ENCODE measurements around the gene MRPL16. TPM values are rescaled to one million over a fixed set of nuclear protein-coding genes. Genes with fewer than 3 reads are reported as not detected.

MRPL16 gene
- total RNA-seq, 4 donors from 2014 or later: 25.9 to 80.9 (median 46.0) TPM

DNA sequence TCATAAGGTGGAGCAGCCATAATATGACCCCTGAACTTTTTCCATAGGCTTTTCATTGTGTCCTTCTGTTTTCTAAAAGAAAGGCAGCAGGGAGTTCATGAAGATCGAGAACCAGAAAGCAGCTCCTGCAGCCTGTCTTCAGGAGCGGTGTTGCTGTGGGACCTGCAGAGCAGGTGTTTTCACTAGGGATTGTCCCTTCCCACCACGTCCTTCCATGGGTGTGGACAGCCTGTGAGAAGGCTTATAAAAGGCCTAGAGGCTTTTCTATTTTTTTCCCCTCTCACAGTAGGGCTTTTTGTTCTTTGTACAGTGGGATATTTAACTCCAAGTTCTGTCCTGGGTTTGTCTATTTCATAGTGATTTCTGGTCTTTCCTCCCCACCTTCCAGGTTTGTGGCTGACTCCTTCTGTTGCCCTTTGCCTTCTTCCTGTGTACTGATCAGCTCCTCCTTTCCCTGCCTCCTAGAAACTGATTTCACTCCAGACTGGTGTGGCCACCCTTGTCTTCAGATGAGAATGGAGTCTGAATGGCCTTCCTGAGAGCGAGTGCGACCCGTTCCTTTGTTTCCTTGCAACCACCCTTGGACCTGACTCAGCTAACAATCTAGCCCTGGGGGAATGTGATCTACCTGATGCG, 10.1 kb downstream of the MRPL16 start:
- peaks cover 0 to 13% (median 0%) of the 10 kb centered on the region in 4 donors for H3K4me1 ChIP-seq
- TF ChIP-seq, protein P1, sequence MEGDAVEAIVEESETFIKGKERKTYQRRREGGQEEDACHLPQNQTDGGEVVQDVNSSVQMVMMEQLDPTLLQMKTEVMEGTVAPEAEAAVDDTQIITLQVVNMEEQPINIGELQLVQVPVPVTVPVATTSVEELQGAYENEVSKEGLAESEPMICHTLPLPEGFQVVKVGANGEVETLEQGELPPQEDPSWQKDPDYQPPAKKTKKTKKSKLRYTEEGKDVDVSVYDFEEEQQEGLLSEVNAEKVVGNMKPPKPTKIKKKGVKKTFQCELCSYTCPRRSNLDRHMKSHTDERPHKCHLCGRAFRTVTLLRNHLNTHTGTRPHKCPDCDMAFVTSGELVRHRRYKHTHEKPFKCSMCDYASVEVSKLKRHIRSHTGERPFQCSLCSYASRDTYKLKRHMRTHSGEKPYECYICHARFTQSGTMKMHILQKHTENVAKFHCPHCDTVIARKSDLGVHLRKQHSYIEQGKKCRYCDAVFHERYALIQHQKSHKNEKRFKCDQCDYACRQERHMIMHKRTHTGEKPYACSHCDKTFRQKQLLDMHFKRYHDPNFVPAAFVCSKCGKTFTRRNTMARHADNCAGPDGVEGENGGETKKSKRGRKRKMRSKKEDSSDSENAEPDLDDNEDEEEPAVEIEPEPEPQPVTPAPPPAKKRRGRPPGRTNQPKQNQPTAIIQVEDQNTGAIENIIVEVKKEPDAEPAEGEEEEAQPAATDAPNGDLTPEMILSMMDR (IDR thresholded peaks at IDR 0.05): no peak
- TF ChIP-seq POLR2A (IDR thresholded peaks at IDR 0.05): no peak
- DNase-seq: no peak
- H3K36me3 ChIP-seq: peaks cover 0 to 51% (median 0%) of the 10 kb centered on the region in 3 donors
- peak overlapping the region in 2 of 4 donors; percentile 1 to 27 for H3K27ac ChIP-seq
- H3K27me3 ChIP-seq: no peaks in the 10 kb centered on the region
- no peak overlapping the region for H3K4me3 ChIP-seq
- H3K9me3 ChIP-seq: no peaks in the 10 kb centered on the region

DNA sequence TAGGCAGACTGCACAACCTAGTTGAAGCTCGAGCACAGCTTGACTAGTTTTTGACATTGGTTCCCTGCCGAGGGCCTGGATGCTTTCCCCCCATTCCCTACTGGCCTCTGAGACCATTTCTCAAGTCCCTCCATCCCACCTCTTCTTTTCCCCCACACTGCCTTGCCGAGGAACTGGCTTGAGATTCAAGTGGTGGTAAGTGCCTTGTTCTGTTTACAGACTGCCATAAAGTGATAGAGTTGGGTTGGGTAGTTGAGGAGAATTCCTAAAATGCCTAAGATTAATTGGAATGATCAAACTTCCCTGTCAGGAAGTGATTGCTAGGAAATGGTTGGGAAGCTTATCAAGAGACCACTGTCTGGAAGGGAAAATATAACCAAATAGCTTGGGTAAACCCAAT, 16.2 kb downstream of the MRPL16 start:
- no peaks in the 10 kb centered on the region for H3K4me1 ChIP-seq
- no peak overlapping the region for H3K27ac ChIP-seq
- TF ChIP-seq, protein P1 (IDR thresholded peaks at IDR 0.05): no peak
- TF ChIP-seq POLR2A (IDR thresholded peaks at IDR 0.05): no peak
- no peak for DNase-seq
- no peak overlapping the region for H3K4me3 ChIP-seq
- no peaks in the 10 kb centered on the region for H3K9me3 ChIP-seq
- H3K36me3 ChIP-seq: peaks cover 0 to 90% (median 0%) of the 10 kb centered on the region in 3 donors
- no peaks in the 10 kb centered on the region for H3K27me3 ChIP-seq

DNA sequence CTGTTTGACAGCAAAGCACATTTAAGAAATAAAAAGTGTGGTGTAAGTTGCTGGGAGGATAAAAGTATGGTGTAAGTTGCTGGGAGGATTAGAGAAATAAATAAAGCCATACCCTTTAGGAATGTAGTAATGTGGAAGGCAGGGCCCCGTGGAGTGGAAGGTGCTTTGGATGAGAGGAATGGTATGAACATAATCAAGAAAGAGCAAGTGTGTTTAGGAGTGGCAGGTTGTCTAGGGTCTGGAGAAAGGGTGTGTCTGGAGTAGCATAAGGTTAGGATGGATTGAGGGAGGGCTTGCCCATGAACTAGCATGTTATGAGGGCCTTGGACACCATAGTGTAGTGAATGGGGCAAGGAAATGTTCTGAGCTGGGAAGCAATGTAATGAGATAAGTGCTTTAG, 18.1 kb downstream of the MRPL16 start:
- Histone ChIP-seq H3K27me3 (no peaks in the 10 kb centered on the region), H3K9me3 (no peaks in the 10 kb centered on the region), H3K36me3 (peaks cover 0 to 91% (median 0%) of the 10 kb centered on the region in 3 donors), H3K27ac (no peak overlapping the region), H3K4me3 (no peak overlapping the region), H3K4me1 (no peaks in the 10 kb centered on the region)
- TF ChIP-seq POLR2A (IDR thresholded peaks at IDR 0.05): no peak
- TF ChIP-seq, protein P1 (IDR thresholded peaks at IDR 0.05): no peak
- no peak for DNase-seq

DNA sequence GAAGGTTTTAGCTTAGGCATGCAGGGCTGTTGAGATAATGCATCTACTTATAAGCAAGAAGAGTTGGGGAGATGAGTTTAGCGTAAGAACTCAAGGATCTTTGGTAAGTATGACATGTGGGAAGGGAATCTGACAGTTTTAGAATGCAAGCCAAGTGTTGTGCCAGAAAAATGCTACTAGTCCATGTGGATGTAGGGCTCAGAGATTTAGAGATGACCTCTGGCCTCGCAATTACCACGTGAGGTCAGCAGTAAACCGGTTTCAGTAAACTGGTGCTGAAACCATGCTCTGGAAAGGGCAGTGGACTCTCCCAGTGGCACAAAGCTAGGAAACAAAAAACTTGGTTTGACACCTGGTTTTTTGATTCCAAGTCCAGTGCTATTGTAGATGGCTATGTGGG, 18.9 kb downstream of the MRPL16 start:
- Histone ChIP-seq H3K27me3 (no peaks in the 10 kb centered on the region), H3K27ac (no peak overlapping the region), H3K36me3 (peaks cover 0 to 85% (median 0%) of the 10 kb centered on the region in 3 donors), H3K4me1 (peaks cover 0 to 2% (median 0%) of the 10 kb centered on the region in 4 donors), H3K9me3 (no peaks in the 10 kb centered on the region), H3K4me3 (no peak overlapping the region)
- no peak for DNase-seq
- TF ChIP-seq, protein P1 (IDR thresholded peaks at IDR 0.05): no peak
- no peak for TF ChIP-seq POLR2A (IDR thresholded peaks at IDR 0.05)

DNA sequence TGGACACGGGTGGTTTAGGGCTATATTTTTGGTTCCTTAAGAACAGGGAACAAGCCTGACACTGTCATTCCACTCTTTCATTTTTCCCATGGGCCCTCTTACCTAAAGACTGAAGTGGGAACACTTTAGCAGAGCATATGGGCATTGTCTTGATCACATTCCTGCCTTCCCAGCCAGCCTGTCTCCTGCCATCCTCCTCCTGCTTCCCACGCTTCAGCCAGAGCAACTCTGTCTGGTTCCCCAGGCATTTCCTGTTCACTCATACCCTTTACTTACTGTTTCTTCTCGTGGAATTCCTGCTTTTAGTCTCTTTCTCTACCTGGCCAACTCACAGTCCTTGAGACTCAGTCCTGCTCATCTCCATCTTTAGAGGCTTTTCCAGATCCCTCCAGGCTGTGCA, 22.8 kb downstream of the MRPL16 start:
- H3K4me1 ChIP-seq: peaks cover 0 to 11% (median 0%) of the 10 kb centered on the region in 4 donors
- peaks cover 0 to 47% (median 0%) of the 10 kb centered on the region in 3 donors for H3K36me3 ChIP-seq
- no peaks in the 10 kb centered on the region for H3K9me3 ChIP-seq
- H3K27ac ChIP-seq: no peak overlapping the region
- no peaks in the 10 kb centered on the region for H3K27me3 ChIP-seq
- no peak overlapping the region for H3K4me3 ChIP-seq
- DNase-seq: no peak
- TF ChIP-seq, protein P1 (IDR thresholded peaks at IDR 0.05): no peak
- TF ChIP-seq POLR2A (IDR thresholded peaks at IDR 0.05): no peak
